Sciatic nerve (tissue), 2 donors: ENCODE measurements around the gene RYR2. TPM values are rescaled to one million over a fixed set of nuclear protein-coding genes. Genes with fewer than 3 reads are reported as not detected.

Source experiments
- ATAC-seq: fragments of 200-7000 bp; cut with Tn5 transposase; one replicate; pipeline ENCODE4 v1.9.1; 2020; ENCODE audit warnings: mild to moderate bottlenecking, moderate library complexity
- DNase-seq: peaks from one replicate; pipeline ENCODE4 v3.0.0-alpha.2; 2020; ENCODE audit warnings: low spot score
- intact Hi-C: fragments of 100-400 bp; cut with DNase I; formaldehyde crosslinking; loops from one replicate; pipeline ENCODE4 v1.14.2; 2022
- total RNA-seq: library from RNA; stranded (reverse); fragmentation: NEBNext Ultra II Directional; extraction: Animal tissue kit (Norgen Biotek cat#: 25700); gene quantifications from one replicate; pipeline ENCODE4 v1.2.1, GENCODE V29; 2021
- donor health status: DM: no; HTN: no; CAD: no.
- donor health status: DM: no; HTN: no; CAD: no.

Gene RYR2
- total RNA-seq, 1 donor from 2014 or later = 0.49 TPM

DNA sequence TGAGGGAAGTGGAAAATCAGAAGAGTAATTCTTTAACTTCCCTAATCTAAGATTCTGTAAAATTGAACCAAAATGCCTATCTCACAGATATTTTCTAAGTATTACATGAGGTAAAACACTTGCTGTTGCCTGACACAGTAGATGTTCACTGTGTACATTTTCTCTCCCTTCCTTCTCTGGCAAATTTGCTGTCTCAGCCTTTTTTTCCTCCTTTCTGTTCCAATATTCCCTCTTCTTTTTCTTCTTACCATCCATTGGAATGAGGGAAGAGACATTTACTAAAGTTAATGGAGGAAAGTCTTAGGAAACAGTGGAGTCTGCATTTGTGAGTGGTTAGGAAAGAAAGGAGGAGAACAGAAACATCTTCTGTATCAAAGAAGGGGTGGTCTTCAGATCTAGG, 608.8 kb downstream of the RYR2 start:
- DNase-seq (no peak), ATAC-seq (no peak)
- intact Hi-C loops = no loop called here

DNA sequence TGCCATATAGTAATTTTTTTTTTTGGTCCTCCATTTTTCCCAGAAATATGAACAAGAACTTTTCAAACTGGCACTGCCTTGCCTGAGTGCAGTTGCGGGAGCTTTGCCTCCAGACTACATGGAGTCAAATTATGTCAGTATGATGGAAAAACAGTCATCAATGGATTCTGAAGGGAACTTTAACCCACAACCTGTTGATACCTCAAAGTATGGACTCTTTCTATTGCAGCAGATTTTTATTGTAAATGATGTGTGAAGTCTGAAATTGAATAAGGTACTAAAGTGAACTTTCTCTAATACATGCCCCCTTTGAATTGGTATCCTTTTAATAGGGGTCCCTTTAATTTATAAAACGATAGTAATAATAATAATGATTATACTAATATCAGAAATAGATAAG, 613.8 kb downstream of the RYR2 start:
- DNase-seq = no peak
- intact Hi-C loops = no loop called here
- no peak for ATAC-seq

DNA sequence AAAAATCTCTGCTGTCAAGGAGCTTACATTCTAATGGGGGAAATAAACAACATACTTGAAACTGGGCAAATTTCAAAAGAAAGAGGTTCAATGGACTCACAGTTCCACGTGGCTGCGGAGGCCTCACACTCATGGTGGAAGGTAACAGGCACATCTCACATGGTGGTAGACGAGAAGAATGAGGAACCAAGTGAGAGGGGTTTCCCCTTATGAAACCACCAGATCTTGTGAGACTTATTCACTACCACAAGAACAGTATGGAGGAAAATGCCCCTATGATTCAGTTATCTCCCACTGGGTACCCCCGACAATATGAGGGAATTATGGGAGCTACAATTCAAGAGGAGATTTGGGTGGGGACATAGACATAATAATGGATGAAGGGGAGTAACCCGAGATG, 622.4 kb downstream of the RYR2 start:
- intact Hi-C loops = no loop called here
- ATAC-seq = no peak
- no peak for DNase-seq

DNA sequence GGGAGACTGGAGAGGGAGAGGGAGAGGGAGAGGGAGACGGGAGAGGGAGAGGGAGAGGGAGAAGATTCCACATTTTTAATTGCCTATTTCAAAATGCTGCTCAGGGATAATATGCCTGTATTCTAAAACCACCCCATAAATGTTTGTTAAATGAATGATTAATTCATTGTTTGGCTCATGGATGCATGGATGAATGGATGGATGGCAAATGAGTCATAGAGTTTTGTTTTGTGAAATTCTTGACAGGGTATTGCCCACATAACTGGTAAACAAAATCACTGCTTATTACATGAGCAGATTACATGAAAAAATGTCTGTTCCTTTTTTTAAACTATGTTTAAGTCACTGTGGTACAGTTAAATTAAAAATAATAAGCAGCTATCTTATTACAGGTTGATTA, 628.3 kb downstream of the RYR2 start:
- DNase-seq = no peak
- ATAC-seq = no peak
- intact Hi-C loops = no loop called here

DNA sequence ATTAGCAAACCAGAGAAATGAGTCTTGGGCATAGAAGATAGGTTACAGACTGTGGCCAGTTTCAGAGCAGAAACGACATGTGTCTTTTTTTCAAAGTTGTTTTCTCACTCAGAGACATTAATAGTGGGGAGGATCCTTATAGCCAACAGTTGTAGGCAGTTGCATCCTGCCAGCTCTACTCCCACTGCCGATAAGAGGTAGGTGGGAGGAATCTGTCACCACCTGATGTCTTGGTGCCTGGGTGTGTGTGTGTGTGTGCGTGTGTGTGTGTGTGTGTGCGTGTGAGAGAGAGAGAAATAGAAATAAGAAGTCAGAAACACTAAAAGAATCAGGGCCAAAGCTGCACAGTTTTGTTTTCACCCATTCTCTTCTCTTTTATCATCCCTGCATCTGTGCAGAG, 629.3 kb downstream of the RYR2 start:
- ATAC-seq (no peak), DNase-seq (no peak)
- intact Hi-C loops = no loop called here

DNA sequence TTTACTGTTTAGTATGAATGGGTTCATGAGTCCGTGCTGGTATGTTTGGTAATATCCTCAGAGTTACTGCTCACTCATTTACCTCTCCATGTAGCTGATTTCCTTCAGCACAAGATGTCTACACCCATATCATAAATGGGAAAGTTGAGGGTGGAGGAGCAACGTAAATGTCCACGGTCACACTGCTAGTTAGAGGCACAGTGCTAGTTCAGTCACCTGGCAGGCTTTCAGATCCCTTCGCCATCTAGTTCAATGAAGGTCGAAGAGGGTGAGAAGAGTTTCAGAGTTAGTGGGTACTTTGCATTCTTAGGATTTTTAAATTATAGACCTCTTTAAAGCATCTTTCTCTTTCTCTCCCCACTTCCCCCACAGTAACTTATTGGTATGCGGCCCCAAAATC, 630.0 kb downstream of the RYR2 start:
- ATAC-seq (no peak), DNase-seq (no peak)
- intact Hi-C loops = no loop called here

DNA sequence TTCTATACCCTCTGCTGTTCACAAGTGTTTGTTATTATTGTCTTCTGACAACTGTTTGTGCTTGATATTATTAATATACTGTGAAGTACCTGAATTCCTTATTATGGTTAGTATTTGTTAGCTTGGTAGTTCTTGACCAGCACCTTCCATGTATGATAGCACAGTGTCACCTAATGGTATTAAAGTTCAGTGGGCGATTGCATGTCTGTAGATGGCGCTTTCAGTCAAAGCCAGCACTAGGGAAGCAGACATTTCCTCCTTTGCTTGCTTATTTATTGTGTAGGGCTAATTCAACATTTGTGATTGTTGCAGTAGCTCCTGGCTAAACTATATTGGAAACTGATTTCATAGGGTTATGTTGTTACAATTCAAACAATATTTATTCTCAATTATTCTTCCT, 630.8 kb downstream of the RYR2 start:
- ATAC-seq = no peak

DNA sequence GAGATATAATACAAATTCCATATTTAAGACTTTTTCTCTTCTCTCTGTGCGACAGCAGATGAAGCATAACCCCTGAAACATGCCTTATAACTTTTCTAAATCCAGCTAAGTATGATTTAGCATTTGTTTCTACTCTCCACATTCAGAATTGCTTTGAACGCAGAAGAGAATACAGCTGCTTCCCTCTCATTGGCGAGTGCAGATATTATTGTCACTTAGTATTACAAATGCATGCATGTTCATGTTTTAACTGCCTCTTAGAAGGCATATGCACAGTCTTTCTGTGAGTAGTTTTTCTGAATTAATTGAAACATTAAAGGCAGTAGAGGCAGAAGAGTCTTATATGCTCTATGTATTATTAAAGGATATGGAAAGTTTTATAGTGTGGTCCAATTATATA, 631.6 kb downstream of the RYR2 start:
- intact Hi-C loops = no loop called here
- DNase-seq (no peak), ATAC-seq (no peak)

More for the DNA sequence above, 630.8 kb downstream of the RYR2 start:
- intact Hi-C loops = no loop called here
- no peak for DNase-seq

DNA sequence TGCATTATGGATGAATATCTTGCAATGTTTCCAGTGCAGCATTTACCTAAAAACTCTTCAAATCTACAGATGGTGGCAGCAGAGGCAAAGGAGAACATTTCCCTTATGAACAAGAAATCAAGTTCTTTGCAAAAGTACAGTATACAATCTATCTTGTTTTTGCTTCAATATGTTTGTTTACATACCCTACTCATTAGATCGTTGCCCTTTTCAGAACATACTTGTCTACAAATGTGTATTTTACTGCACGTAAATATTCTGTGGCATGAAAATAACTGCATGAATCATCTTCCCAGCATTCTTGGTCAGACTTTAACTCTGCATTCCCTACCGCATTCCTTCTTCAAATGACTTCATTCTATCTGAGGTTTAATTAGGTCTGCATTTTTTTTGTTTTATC, 636.0 kb downstream of the RYR2 start:
- intact Hi-C loops = no loop called here
- no peak for ATAC-seq

DNA sequence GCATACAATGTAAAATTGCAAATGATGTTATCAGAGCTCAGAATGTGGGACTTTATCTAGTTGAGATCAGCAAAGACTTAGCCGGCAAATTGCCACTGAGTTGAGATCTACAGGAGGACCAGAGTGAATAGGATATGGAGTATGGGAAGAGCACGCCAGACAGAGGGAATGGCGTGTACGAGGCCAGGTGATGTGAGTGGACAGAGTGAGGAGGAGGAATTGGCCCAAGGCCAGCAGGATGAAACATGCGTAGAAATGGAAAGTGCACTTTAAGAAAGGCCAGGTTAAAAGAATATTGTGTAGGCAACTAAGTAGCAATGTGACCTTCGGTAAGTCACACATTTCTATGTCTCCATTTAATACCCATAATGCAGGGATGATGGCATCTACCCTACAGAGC, 637.7 kb downstream of the RYR2 start:
- ATAC-seq = no peak
- intact Hi-C loops = no loop called here
- no peak for DNase-seq

More for the DNA sequence above, 636.0 kb downstream of the RYR2 start:
- no peak for DNase-seq

DNA sequence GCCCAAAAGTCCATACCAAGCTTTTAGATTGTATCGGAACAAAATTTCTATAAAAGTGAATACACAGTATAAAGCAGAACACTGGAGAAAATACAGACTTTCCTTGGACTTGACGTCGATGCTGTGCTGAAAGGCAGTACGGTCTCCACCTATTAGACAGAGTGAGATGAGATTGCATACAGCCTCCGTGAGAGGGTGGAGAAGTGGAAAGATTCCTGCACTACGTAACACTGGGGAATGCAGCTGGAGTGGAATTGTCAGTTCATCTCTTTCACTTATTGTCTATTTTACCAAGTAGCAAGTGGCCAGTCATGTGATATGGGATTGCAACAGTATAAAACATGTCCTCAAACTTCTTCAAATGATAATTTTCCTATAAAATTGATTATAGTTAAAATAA, 639.2 kb downstream of the RYR2 start:
- intact Hi-C loops = no loop called here
- no peak for DNase-seq
- ATAC-seq = no peak

DNA sequence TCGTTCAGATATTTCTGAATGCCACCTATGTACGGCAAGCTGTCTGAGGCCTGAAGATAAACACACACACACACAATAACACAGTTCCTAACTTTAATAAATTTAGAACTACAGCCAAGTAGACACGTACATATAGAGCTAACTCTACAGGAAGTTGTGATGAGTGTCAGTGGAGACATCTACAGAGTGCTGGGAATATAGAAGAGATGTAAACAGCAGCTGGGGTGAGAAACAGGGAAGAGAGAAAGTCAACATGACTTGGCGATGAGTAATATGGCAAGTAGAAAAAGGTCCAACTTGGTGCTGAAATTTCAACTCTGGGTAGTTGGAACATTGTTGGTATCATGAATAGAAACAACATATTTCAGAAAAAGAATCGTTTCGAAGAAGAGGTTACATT, 642.3 kb downstream of the RYR2 start:
- intact Hi-C loops = no loop called here
- DNase-seq (no peak), ATAC-seq (no peak)

DNA sequence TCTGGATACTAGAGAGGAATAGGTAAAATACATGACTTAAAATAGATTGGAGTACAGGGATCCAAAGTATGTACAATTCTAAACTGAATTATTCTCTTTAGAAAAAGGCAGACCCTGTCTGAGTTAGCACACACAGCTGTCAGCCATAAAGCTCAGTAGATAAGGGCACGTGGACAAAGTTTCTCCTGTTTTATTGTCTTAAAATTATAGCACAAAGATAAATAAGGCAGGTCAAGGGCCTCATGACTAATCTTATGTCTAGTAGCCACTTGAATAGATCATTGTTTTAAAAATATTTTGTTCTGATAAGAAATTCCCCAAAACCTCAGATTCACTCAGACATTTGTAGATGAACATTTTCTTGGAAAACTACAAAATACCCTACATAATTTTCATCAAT, 643.6 kb downstream of the RYR2 start:
- ATAC-seq (no peak), DNase-seq (no peak)
- intact Hi-C loops = no loop called here

DNA sequence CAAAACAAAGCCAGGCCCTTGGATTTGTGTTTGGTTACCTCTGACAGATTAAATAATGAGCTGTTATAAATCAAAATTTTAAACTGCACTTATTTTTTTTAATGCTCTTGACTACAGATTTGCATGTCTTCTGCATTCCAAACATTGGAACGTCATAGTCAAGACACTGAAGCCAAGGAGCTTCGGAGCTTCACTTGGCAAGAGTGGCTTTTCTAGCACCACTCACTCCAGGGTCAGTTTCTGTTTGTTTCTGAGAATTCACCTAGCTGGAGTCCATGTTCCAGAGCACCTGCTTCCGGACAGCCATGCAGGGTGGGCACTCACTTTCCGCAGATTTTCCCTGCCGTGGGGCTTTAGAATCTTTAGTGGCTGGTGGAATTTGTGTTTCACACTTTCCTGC, 645.8 kb downstream of the RYR2 start:
- no peak for ATAC-seq
- no peak for DNase-seq
- intact Hi-C loops = no loop called here

DNA sequence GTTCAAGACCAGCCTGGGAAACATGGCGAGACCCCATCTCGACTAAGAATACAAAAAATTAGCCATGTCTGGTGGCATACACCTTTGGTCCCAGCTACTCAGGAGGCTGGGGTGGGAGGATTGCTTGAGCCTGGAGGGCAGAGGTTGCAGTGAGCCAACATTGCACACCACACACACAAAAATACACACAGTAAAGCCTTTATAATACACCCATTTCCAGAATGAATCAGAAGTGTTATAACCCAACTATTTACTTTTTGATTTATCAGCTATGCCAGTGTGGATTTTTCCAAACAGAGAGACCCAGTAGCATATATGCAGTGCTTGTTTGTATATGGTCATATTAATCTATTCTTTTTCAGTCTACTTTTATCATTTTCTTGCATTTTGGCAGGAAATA, 648.7 kb downstream of the RYR2 start:
- ATAC-seq (no peak), DNase-seq (no peak)
- intact Hi-C loops = no loop called here

DNA sequence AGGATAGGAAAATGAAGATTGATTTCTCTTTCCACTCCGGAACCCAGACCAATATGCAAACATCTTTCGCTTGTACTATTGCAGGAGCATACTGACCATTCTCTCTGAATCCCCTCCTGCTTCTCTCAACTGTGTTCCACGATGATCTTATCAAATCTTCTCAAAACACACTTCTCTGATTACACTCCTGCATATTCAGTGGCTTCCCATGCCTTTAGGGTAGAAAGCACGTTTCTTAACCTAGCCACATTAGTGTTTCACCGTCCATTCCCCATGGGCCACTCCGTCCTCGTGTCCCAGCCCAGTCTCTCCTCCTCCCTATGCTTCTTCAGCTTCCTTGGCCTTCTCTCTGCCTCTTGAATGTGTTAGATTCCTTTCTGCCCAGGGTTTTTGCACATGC, 650.3 kb downstream of the RYR2 start:
- DNase-seq (no peak), ATAC-seq (no peak)
- intact Hi-C loops = no loop called here

DNA sequence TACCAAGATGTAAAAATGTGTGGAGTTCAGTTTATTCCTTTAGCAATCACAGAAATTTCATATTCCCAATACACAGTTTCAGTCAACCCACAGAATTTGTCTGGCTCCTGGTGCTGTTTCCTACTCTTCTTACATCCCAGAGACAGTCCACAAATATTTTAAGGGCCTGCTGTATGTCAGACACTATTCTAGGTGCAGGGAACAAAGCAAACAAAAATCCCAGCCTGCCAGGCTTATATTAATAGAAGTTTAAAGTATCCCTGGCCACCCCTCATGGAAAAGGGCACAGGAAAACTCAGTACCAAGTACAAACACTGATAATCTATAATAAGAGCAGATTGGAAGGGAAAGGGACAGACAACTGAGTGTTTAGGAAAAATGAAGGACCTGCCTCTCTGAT, 653.9 kb downstream of the RYR2 start:
- ATAC-seq = no peak
- DNase-seq = no peak
- intact Hi-C loops = no loop called here

DNA sequence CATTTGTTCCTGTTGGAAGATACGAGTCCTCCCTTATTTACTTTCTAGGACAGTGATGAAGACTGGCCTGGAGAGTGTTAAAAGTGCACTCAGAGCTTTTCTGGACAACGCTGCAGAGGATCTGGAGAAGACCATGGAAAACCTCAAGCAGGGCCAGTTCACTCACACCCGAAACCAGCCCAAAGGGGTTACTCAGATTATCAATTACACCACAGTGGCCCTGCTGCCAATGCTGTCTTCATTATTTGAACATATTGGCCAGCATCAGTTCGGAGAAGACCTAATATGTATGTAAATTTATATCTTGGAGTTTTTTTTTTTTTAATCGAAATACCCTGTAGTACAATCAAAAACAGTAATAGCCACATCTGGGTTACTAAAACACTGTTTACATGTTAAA, 658.2 kb downstream of the RYR2 start:
- intact Hi-C loops = loop anchor here (5.0 kb wide), 1 partner anchor 1443 kb away; no protein-coding TSS in a partner anchor
- DNase-seq (no peak), ATAC-seq (no peak)

DNA sequence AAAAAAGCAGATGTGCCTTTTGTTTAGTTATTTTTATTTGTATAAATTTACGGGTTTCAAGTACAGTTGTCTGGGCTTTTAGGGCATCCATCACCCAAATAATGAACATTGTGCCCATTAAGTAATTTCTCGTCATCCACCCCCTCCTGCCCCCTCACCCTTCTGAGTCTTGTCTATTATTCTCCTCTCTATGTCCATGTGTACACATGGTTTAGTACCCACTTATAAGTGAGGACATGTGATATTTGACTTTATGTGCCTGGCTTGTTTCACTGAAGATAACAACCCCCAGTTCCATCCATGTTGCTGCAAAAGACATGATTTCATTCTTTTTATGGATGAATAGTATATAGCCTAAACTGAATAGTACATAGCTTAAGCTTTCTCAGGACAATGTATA, 659.5 kb downstream of the RYR2 start:
- ATAC-seq (no peak), DNase-seq (no peak)
- intact Hi-C loops = loop anchor here (5.0 kb wide), 1 partner anchor 1444 kb away; no protein-coding TSS in a partner anchor

DNA sequence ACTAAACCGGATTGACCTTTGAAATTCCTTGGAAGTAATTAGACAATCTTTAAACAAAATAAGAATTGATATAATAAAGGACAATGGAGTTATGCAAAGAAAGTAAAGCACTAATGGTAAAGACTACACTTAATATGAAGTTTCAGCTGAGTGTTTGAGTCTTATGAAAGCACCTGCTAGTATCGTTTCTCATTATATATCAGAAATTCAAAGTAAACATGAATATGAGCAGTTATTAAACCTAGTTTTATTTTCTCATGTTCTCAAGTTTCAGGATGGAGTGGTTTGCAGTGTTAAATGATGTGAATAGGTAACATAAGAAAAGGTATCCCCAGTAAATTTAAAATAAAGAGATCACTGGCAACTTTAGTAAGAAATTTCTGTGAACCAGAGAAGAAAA, 660.2 kb downstream of the RYR2 start:
- DNase-seq (no peak), ATAC-seq (no peak)
- intact Hi-C loops = loop anchor here (5.0 kb wide), 1 partner anchor 1445 kb away; no protein-coding TSS in a partner anchor

DNA sequence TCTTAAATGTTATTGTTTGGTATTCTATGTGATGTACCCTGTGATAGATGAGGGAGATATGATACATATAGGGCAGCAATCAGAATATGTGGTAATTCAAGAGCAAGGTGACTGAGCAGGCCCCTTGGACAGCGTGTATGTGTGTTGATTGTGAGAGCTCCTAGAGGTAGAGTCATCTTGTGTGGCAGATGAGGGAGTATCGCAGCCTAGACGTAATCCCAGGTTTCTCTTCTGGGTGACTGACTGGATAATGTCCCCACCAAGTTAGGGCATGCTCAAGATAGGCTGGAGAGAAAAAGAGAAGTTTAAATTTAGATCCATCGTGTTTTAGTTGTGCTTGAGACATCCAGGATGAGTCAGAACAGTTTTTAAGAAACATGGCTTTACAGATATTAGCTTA, 663.5 kb downstream of the RYR2 start:
- DNase-seq = no peak
- intact Hi-C loops = no loop called here
- no peak for ATAC-seq

DNA sequence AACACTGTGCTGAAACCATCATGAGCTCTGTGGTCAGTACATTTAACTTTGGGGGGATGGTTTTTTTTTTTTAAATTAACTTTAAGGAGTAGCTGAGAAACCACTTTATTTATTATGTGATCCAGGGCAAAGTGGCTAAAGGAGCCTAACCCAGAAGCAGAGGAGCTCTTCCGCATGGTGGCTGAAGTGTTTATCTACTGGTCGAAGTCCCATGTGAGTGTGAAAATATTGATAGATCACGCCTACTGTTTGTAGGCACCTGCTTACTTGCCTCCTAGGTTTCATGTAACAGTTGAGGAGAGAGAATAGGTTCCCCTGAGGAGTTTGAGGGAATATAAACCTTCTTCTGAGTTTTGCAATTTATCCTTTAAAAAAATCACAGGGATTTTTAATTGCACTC, 667.4 kb downstream of the RYR2 start:
- DNase-seq (no peak), ATAC-seq (no peak)
- intact Hi-C loops = no loop called here
